ENCODE results near the gene PLEKHA8.
A peak's percentile ranks its signal among the peaks of the same experiment; 100 is the strongest.

The PLEKHA8 gene

GRCh38 chr7:30146127-30146612 is 118.0 kb downstream of the PLEKHA8 start:
- H3K23ac ChIP-seq (ENCODE audit: low read length) = no peak overlapping the region
- no peaks in the 10 kb centered on the region for H3K27me3 ChIP-seq (ENCODE audit: insufficient read depth, low read length)
- no peak overlapping the region for H3K4me2 ChIP-seq (ENCODE audit: low read length)
- no peak overlapping the region for H2BK5ac ChIP-seq (ENCODE audit: low read depth, low read length, poor library complexity)
- H3K27ac ChIP-seq (ENCODE audit: low read depth, low read length) = no peak overlapping the region
- no peak overlapping the region for H2AK5ac ChIP-seq (ENCODE audit: low read length)
- H3K36me3 ChIP-seq (ENCODE audit: control insufficient read depth in 1 of 2, insufficient read depth in 2 of 2, low read length in 2 of 2) = no peaks in the 10 kb centered on the region
- no peaks in the 10 kb centered on the region for H3K79me1 ChIP-seq (ENCODE audit: low read length)
- peaks cover 2 to 5% of the 10 kb centered on the region in 2 experiments for H3K4me1 ChIP-seq (ENCODE audit: control insufficient read depth in 1 of 2, insufficient read depth in 2 of 2, low read length in 2 of 2)
- H3K14ac ChIP-seq (ENCODE audit: low read length) = no peak overlapping the region
- H3K4ac ChIP-seq (ENCODE audit: low read depth, low read length) = no peak overlapping the region
- H3K4me3 ChIP-seq (ENCODE audit: low read depth, low read length) = no peak overlapping the region
- H3K9me3 ChIP-seq (ENCODE audit: insufficient read depth, low read depth, low read length) = no peaks in the 10 kb centered on the region
- DNase-seq = no peak
- H2BK120ac ChIP-seq (ENCODE audit: insufficient read depth, low read length, poor library complexity) = no peak overlapping the region
- H3K18ac ChIP-seq (ENCODE audit: low read length) = no peak overlapping the region
- H3K79me2 ChIP-seq (ENCODE audit: control insufficient read depth, insufficient read depth, low read length, poor library complexity) = no peaks in the 10 kb centered on the region
- H2AFZ ChIP-seq (ENCODE audit: insufficient read depth, low read length, poor library complexity) = no peak overlapping the region
- no peak overlapping the region for H2BK12ac ChIP-seq (ENCODE audit: low read length)
- peak overlapping the region; percentile 28 for H3K9ac ChIP-seq (ENCODE audit: low read length)
- H4K8ac ChIP-seq (ENCODE audit: low read depth, low read length) = no peak overlapping the region
- H4K12ac ChIP-seq (ENCODE audit: low read depth, low read length) = no peak overlapping the region
- no peak overlapping the region for H4K91ac ChIP-seq (ENCODE audit: low read depth, low read length)
- WGBS (ENCODE audit: extremely low coverage, insufficient coverage, insufficient read length) = no CpG with 5 or more reads among the region's 13 CpGs

GRCh38 chr7:30147223-30147622 is 119.0 kb downstream of the PLEKHA8 start:
- Histone ChIP-seq H3K9ac (ENCODE audit: low read length) (no peak overlapping the region), H3K4me2 (ENCODE audit: low read length) (no peak overlapping the region), H3K4ac (ENCODE audit: low read depth, low read length) (no peak overlapping the region), H4K12ac (ENCODE audit: low read depth, low read length) (no peak overlapping the region), H2AK5ac (ENCODE audit: low read length) (no peak overlapping the region), H2BK12ac (ENCODE audit: low read length) (no peak overlapping the region), H2BK5ac (ENCODE audit: low read depth, low read length, poor library complexity) (no peak overlapping the region), H3K27ac (ENCODE audit: low read depth, low read length) (no peak overlapping the region), H3K18ac (ENCODE audit: low read length) (no peak overlapping the region), H3K79me1 (ENCODE audit: low read length) (no peaks in the 10 kb centered on the region), H3K4me1 (ENCODE audit: control insufficient read depth in 1 of 2, insufficient read depth in 2 of 2, low read length in 2 of 2) (peaks cover 2 to 5% of the 10 kb centered on the region in 2 experiments), H3K23ac (ENCODE audit: low read length) (no peak overlapping the region), H3K9me3 (ENCODE audit: insufficient read depth, low read depth, low read length) (no peaks in the 10 kb centered on the region), H2BK120ac (ENCODE audit: insufficient read depth, low read length, poor library complexity) (no peak overlapping the region), H3K4me3 (ENCODE audit: low read depth, low read length) (no peak overlapping the region), H3K79me2 (ENCODE audit: control insufficient read depth, insufficient read depth, low read length, poor library complexity) (no peaks in the 10 kb centered on the region), H3K27me3 (ENCODE audit: insufficient read depth, low read length) (no peaks in the 10 kb centered on the region), H3K36me3 (ENCODE audit: control insufficient read depth in 1 of 2, insufficient read depth in 2 of 2, low read length in 2 of 2) (no peaks in the 10 kb centered on the region), H2AFZ (ENCODE audit: insufficient read depth, low read length, poor library complexity) (no peak overlapping the region), H4K8ac (ENCODE audit: low read depth, low read length) (no peak overlapping the region), H4K91ac (ENCODE audit: low read depth, low read length) (no peak overlapping the region), H3K14ac (ENCODE audit: low read length) (no peak overlapping the region)
- DNase-seq = no peak
- WGBS (ENCODE audit: extremely low coverage, insufficient coverage, insufficient read length) = no CpG with 5 or more reads among the region's 4 CpGs

GRCh38 chr7:30147785-30148184 is 119.6 kb downstream of the PLEKHA8 start:
- no CpG with 5 or more reads among the region's 2 CpGs for WGBS (ENCODE audit: extremely low coverage, insufficient coverage, insufficient read length)
- Histone ChIP-seq H3K9ac (ENCODE audit: low read length) (no peak overlapping the region), H4K91ac (ENCODE audit: low read depth, low read length) (no peak overlapping the region), H2BK5ac (ENCODE audit: low read depth, low read length, poor library complexity) (no peak overlapping the region), H3K27ac (ENCODE audit: low read depth, low read length) (no peak overlapping the region), H3K4me1 (ENCODE audit: control insufficient read depth in 1 of 2, insufficient read depth in 2 of 2, low read length in 2 of 2) (peaks cover 0 to 2% of the 10 kb centered on the region in 2 experiments), H3K79me1 (ENCODE audit: low read length) (no peaks in the 10 kb centered on the region), H3K14ac (ENCODE audit: low read length) (no peak overlapping the region), H3K4me2 (ENCODE audit: low read length) (no peak overlapping the region), H2AK5ac (ENCODE audit: low read length) (no peak overlapping the region), H3K23ac (ENCODE audit: low read length) (no peak overlapping the region), H2BK120ac (ENCODE audit: insufficient read depth, low read length, poor library complexity) (no peak overlapping the region), H3K36me3 (ENCODE audit: control insufficient read depth in 1 of 2, insufficient read depth in 2 of 2, low read length in 2 of 2) (no peaks in the 10 kb centered on the region), H4K12ac (ENCODE audit: low read depth, low read length) (no peak overlapping the region), H2BK12ac (ENCODE audit: low read length) (no peak overlapping the region), H2AFZ (ENCODE audit: insufficient read depth, low read length, poor library complexity) (no peak overlapping the region), H3K4me3 (ENCODE audit: low read depth, low read length) (no peak overlapping the region), H3K27me3 (ENCODE audit: insufficient read depth, low read length) (no peaks in the 10 kb centered on the region), H4K8ac (ENCODE audit: low read depth, low read length) (no peak overlapping the region), H3K79me2 (ENCODE audit: control insufficient read depth, insufficient read depth, low read length, poor library complexity) (no peaks in the 10 kb centered on the region), H3K18ac (ENCODE audit: low read length) (no peak overlapping the region), H3K9me3 (ENCODE audit: insufficient read depth, low read depth, low read length) (no peaks in the 10 kb centered on the region), H3K4ac (ENCODE audit: low read depth, low read length) (no peak overlapping the region)
- no peak for DNase-seq

- no peak overlapping the region for H2AFZ ChIP-seq (ENCODE audit: insufficient read depth, low read length, poor library complexity)
- no peaks in the 10 kb centered on the region for H3K4me1 ChIP-seq (ENCODE audit: control insufficient read depth in 1 of 2, insufficient read depth in 2 of 2, low read length in 2 of 2)
- DNase-seq = no peak
- no CpG with 5 or more reads among the region's 5 CpGs for WGBS (ENCODE audit: extremely low coverage, insufficient coverage, insufficient read length)
- no peaks in the 10 kb centered on the region for H3K36me3 ChIP-seq (ENCODE audit: control insufficient read depth in 1 of 2, insufficient read depth in 2 of 2, low read length in 2 of 2)
- H2BK5ac ChIP-seq (ENCODE audit: low read depth, low read length, poor library complexity) = no peak overlapping the region
- H3K4me2 ChIP-seq (ENCODE audit: low read length) = no peak overlapping the region
- H4K12ac ChIP-seq (ENCODE audit: low read depth, low read length) = no peak overlapping the region
- H3K14ac ChIP-seq (ENCODE audit: low read length) = no peak overlapping the region
- H2BK12ac ChIP-seq (ENCODE audit: low read length) = no peak overlapping the region
- no peaks in the 10 kb centered on the region for H3K79me1 ChIP-seq (ENCODE audit: low read length)
- H3K9me3 ChIP-seq (ENCODE audit: insufficient read depth, low read depth, low read length) = no peaks in the 10 kb centered on the region
- no peak overlapping the region for H2AK5ac ChIP-seq (ENCODE audit: low read length)
- H4K8ac ChIP-seq (ENCODE audit: low read depth, low read length) = no peak overlapping the region
- no peak overlapping the region for H3K27ac ChIP-seq (ENCODE audit: low read depth, low read length)
- H3K27me3 ChIP-seq (ENCODE audit: insufficient read depth, low read length) = no peaks in the 10 kb centered on the region
- no peak overlapping the region for H3K4me3 ChIP-seq (ENCODE audit: low read depth, low read length)
- no peak overlapping the region for H4K91ac ChIP-seq (ENCODE audit: low read depth, low read length)
- H3K9ac ChIP-seq (ENCODE audit: low read length) = no peak overlapping the region
- no peak overlapping the region for H3K18ac ChIP-seq (ENCODE audit: low read length)
- H3K4ac ChIP-seq (ENCODE audit: low read depth, low read length) = no peak overlapping the region
- no peak overlapping the region for H3K23ac ChIP-seq (ENCODE audit: low read length)
- H3K79me2 ChIP-seq (ENCODE audit: control insufficient read depth, insufficient read depth, low read length, poor library complexity) = no peaks in the 10 kb centered on the region
- H2BK120ac ChIP-seq (ENCODE audit: insufficient read depth, low read length, poor library complexity) = no peak overlapping the region
Observed at GRCh38 chr7:30148426-30148825, 120.2 kb downstream of the PLEKHA8 start.
